ENCODE data around the gene TAMM41.

The TAMM41 gene

DNA sequence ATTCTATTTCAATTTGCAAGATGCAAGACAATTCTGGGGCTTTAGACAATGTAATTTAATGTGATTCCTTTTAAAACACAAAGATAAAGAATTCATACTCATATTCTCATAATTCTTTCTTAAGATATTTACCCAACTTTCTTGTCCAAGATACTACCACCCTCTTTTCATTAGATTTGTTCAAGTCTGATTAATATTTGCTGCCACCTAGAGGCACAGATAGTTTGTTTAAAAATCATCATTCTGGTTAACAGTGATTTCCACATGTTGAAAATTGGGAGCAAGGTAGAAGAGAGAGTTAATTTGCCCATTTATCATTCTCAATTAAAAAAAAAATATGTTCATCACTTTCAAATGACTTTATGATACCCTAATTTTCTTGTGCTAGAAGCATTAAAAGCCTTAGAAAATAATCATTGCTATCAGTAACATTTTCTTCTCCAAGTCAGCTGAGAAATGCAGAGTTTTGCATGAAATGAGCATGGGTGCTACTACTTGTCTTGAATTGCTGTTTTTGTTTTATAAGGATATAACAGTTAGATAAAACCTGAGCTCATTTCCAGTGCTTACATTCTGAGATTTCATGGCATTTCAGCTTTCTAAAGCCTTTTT, 11.6 kb downstream of the TAMM41 start:
- H3K4me1 ChIP-seq (ENCODE audit: insufficient read depth, low read length), result peaks cover 11% of the 10 kb centered on the region; the same call in 1 of the 2 replicates
- peaks cover 66% of the 10 kb centered on the region for H3K36me3 ChIP-seq (ENCODE audit: insufficient read depth, low read depth, low read length)
- H3K27ac ChIP-seq (ENCODE audit: low read length), result no peak overlapping the region
- H3K9me3 ChIP-seq (ENCODE audit: insufficient read depth, low read depth, low read length), result peaks cover 4% of the 10 kb centered on the region; the same call in 1 of the 2 replicates
- H3K4me3 ChIP-seq (ENCODE audit: low read length), result no peak overlapping the region
- no peaks in the 10 kb centered on the region for H3K27me3 ChIP-seq (ENCODE audit: insufficient read depth, low read length)
- H3K9ac ChIP-seq (ENCODE audit: low read depth, low read length), result no peak overlapping the region

DNA sequence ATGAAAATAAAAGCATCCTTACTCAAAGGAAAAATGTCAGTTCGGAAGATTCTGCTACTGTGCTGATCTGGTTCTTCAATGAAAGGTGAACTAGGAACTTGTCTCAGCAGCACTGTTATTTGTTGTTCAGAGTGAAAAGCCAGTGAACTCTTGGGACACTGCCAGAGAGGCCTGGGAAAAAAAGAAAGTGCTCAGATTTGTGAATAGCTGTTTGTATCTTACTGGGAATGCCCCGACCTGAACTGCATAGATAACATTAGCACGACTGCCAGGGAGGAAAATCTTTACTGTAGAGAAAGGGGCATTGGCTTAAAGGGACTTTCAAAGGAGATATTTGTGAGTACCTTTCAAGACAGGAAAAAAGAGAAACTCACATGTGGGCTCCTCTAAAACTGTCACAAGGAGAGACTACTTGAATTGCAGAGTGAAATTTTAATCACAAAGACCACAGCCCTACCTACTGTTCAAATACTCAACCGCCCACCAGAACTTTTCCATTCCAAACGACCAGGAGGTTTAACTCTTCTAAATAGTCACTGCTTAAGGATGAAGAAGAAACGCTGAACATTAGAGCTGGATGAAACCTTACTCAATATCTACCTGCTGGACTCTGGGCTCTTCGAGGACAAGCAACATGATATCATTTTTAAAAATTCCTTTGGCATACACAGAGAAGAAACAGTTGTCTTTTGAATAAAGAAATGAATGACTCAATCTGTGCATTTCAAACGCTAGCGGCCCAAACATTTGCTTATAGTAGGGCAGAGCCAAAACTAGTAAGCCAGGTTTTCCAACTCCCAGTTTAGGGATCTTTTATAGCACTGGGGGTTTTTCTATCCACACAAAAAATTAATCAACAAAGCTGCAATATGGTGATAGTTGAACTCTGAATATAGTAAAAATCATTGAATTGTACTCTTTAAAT, 13.4 kb downstream of the TAMM41 start:
- Histone ChIP-seq H3K9me3 (ENCODE audit: insufficient read depth, low read depth, low read length) (no peaks in the 10 kb centered on the region), H3K36me3 (ENCODE audit: insufficient read depth, low read depth, low read length) (peaks cover 65% of the 10 kb centered on the region), H3K27me3 (ENCODE audit: insufficient read depth, low read length) (no peaks in the 10 kb centered on the region), H3K27ac (ENCODE audit: low read length) (no peak overlapping the region), H3K9ac (ENCODE audit: low read depth, low read length) (no peak overlapping the region), H3K4me3 (ENCODE audit: low read length) (peak overlapping the region; percentile 29; the same call in 1 of the 2 replicates), H3K4me1 (ENCODE audit: insufficient read depth, low read length) (peaks cover 11% of the 10 kb centered on the region; the same call in 1 of the 2 replicates)

DNA sequence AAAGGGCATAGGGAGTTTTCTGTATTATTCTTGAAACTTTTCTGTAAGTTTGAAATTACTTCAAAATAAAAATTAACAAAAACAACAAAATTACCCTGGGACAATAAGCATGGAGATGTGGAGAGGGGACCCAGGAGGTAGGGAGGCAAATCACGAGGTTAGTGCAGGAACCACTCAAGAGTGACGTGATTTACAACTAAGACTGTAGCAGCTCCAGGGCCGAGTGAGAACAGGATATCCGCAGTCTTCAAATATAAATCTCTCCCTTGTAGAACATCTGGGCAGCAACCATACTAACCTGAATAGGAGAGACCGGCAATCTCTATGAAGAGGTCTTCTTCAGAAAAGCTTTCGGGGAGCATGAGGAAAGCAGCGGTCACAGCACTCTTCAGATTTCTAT, 17.3 kb downstream of the TAMM41 start:
- Histone ChIP-seq H3K4me1 (ENCODE audit: insufficient read depth, low read length) (peaks cover 11% of the 10 kb centered on the region; the same call in 1 of the 2 replicates), H3K9me3 (ENCODE audit: insufficient read depth, low read depth, low read length) (no peaks in the 10 kb centered on the region), H3K27ac (ENCODE audit: low read length) (no peak overlapping the region), H3K36me3 (ENCODE audit: insufficient read depth, low read depth, low read length) (peaks cover 74% of the 10 kb centered on the region), H3K4me3 (ENCODE audit: low read length) (no peak overlapping the region), H3K9ac (ENCODE audit: low read depth, low read length) (no peak overlapping the region), H3K27me3 (ENCODE audit: insufficient read depth, low read length) (no peaks in the 10 kb centered on the region)

DNA sequence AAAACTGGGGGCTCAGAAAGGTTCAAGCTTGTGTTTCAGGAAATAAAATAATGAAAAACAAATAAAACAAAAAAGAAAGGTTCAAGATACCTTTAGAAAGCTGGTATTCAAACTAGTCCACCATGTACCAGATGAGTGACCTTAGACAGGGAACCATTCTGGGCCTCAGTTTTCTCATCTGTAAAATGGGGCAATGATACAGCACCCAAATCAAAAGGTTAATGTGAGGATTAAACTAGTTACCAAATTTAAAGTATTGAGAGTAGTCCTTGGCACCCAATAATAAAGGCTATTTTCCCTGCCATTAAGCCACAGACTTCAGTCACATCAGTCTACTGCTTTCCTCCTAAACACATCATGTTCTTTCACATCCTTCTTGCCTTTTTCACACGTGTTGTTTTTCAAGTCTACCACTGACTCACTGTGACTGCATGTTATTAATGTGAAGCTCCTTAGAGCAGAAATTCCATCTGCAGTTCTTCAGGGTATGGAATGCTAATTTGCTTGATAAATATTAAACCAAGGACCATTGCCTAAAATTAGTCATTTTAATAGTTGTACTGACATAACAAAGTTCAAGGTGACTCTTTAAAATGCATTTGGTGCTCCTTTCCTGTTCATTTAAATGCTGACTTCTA, 19.9 kb downstream of the TAMM41 start:
- no peaks in the 10 kb centered on the region for H3K9me3 ChIP-seq (ENCODE audit: insufficient read depth, low read depth, low read length)
- H3K4me1 ChIP-seq (ENCODE audit: insufficient read depth, low read length), result no peaks in the 10 kb centered on the region
- H3K27ac ChIP-seq (ENCODE audit: low read length), result no peak overlapping the region
- H3K27me3 ChIP-seq (ENCODE audit: insufficient read depth, low read length), result no peaks in the 10 kb centered on the region
- peaks cover 67% of the 10 kb centered on the region for H3K36me3 ChIP-seq (ENCODE audit: insufficient read depth, low read depth, low read length)
- no peak overlapping the region for H3K4me3 ChIP-seq (ENCODE audit: low read length)
- no peak overlapping the region for H3K9ac ChIP-seq (ENCODE audit: low read depth, low read length)

DNA sequence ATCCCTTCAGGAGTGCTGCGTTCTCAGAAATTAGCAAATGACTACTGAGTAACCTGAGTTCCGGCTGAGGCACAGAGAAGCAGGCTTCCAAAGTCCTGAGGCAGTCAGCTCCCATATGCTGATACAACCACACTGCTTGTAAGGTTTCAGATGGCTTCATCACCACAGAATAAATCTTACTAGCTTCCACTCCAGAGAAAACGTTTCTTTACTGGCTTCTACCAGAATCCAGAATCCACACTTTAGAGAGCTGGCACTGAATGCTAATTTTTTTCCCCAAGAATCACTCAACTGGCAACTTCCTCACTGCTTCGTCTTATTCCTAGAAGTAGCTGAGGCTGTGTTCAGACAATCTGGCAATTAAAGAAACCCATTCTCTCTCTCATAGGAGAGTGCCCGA, 21.4 kb downstream of the TAMM41 start:
- no peak overlapping the region for H3K9ac ChIP-seq (ENCODE audit: low read depth, low read length)
- H3K27me3 ChIP-seq (ENCODE audit: insufficient read depth, low read length), result no peaks in the 10 kb centered on the region
- H3K9me3 ChIP-seq (ENCODE audit: insufficient read depth, low read depth, low read length), result no peaks in the 10 kb centered on the region
- no peak overlapping the region for H3K27ac ChIP-seq (ENCODE audit: low read length)
- no peak overlapping the region for H3K4me3 ChIP-seq (ENCODE audit: low read length)
- H3K36me3 ChIP-seq (ENCODE audit: insufficient read depth, low read depth, low read length), result peaks cover 69% of the 10 kb centered on the region
- no peaks in the 10 kb centered on the region for H3K4me1 ChIP-seq (ENCODE audit: insufficient read depth, low read length)

DNA sequence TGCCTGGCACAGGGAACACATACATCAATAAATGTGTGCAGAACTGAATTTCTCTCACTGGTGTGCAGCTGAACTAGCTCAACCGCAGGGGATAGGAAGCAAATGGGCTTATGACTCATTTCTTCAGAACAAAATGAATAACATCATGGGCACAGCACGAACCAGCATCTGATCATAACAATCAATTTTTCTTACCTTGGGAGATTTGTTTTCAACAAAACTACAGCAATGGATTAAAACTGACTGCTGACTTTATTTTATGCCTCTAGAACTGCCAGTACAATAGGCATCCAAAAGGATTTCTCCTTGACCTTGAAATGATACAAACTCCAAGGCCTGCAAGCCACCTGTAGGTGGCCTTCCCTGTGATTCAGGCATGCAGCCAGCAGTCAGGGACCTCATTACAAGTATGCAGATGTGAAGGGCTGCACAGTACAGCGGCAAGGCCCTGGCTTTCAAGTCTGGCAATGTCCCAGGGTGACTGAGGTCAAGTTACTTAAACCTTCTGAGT, 26.1 kb downstream of the TAMM41 start:
- Histone ChIP-seq H3K27me3 (ENCODE audit: insufficient read depth, low read length) (no peaks in the 10 kb centered on the region), H3K4me3 (ENCODE audit: low read length) (no peak overlapping the region), H3K27ac (ENCODE audit: low read length) (no peak overlapping the region), H3K36me3 (ENCODE audit: insufficient read depth, low read depth, low read length) (peaks cover 44% of the 10 kb centered on the region), H3K9ac (ENCODE audit: low read depth, low read length) (no peak overlapping the region), H3K9me3 (ENCODE audit: insufficient read depth, low read depth, low read length) (no peaks in the 10 kb centered on the region), H3K4me1 (ENCODE audit: insufficient read depth, low read length) (no peaks in the 10 kb centered on the region)

DNA sequence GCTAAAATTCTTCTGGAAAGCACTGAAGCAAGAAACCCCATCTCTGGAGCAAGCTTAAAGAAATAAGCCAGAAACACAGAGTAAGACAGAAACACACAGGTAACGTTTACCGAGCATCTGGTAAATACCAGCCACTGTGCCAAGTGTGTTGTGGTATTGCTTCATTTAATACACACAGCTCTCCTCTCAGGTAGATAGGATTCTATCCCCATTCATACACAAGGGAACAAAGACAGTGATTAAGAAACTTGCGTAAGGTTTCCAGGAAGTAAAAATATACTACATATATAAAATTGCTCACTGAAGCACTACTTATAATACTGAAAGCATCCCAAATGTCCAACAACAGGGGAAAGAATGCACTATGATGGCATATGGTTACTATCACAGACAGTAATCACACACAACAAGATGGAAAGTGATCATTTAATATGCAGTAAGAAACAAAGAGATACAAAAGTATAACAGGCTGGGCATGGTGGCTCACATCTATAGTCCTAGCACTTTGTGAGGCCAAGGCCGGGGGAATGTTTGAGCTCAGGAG, 27.5 kb downstream of the TAMM41 start:
- Histone ChIP-seq H3K9me3 (ENCODE audit: insufficient read depth, low read depth, low read length) (no peaks in the 10 kb centered on the region), H3K27me3 (ENCODE audit: insufficient read depth, low read length) (no peaks in the 10 kb centered on the region), H3K27ac (ENCODE audit: low read length) (no peak overlapping the region), H3K36me3 (ENCODE audit: insufficient read depth, low read depth, low read length) (peaks cover 33% of the 10 kb centered on the region), H3K9ac (ENCODE audit: low read depth, low read length) (no peak overlapping the region), H3K4me3 (ENCODE audit: low read length) (no peak overlapping the region), H3K4me1 (ENCODE audit: insufficient read depth, low read length) (no peaks in the 10 kb centered on the region)

DNA sequence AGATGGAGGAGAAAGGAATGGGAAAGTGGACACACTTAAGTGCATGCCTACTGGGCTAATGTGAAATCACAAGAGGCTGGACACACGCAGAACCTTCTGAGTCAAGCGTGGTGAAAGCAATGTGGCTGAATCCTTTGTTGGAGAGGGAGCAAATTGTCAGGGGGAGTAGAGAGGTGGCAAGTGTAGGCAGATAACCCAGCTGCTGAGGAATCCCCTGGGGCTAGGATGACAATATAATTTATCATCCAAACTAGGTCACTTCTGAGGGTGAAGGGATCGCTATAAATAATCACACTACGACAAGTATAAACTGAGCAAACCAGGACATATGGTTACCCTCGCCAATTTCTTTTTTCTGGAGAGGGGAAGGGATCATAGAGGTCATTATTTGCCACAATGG, 28.7 kb downstream of the TAMM41 start:
- H3K27me3 ChIP-seq (ENCODE audit: insufficient read depth, low read length), result no peaks in the 10 kb centered on the region
- H3K27ac ChIP-seq (ENCODE audit: low read length), result no peak overlapping the region
- H3K4me1 ChIP-seq (ENCODE audit: insufficient read depth, low read length), result no peaks in the 10 kb centered on the region
- H3K4me3 ChIP-seq (ENCODE audit: low read length), result no peak overlapping the region
- H3K9me3 ChIP-seq (ENCODE audit: insufficient read depth, low read depth, low read length), result no peaks in the 10 kb centered on the region
- H3K9ac ChIP-seq (ENCODE audit: low read depth, low read length), result no peak overlapping the region
- H3K36me3 ChIP-seq (ENCODE audit: insufficient read depth, low read depth, low read length), result peaks cover 33% of the 10 kb centered on the region

DNA sequence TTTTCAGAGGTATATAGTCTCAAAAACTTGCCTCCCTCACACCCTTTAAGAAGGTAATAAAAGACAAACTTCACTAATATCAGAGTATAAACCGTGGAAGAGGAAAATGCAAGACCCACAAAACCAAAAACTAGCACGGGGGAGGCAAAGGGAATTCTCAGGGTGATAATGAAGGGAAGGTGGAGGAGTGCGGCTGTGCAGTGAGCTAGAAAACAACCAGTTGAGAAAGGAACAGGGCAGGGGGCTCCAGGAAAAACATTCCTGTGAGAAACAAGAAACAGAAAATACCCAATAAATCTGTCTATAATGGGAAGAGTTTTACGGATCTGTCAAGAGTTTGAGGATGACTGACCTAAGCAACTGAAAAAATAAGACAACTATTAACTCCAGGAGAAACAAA, 31.6 kb downstream of the TAMM41 start:
- H3K36me3 ChIP-seq (ENCODE audit: insufficient read depth, low read depth, low read length), result peaks cover 15% of the 10 kb centered on the region

DNA sequence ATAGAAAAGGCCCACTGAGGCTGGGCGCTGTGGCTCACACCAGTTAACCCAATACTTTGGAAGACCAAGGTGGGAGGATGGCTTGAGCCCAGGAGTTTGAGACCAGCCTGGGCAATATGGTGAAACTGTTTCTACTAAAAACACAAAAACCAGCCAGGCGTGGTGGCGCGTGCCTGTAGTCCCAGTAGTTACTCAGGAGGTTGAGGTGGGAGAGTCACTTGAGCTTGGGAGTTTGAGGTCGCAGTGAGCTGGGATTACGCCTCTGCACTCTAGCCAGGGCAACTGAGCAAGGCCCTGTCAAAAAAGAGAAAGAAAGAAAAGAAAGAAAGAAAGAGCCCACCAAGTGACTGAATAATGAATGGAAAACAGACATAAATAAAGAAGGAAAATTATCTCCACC, 32.0 kb downstream of the TAMM41 start:
- no peak overlapping the region for H3K4me3 ChIP-seq (ENCODE audit: low read length)
- no peaks in the 10 kb centered on the region for H3K27me3 ChIP-seq (ENCODE audit: insufficient read depth, low read length)
- no peaks in the 10 kb centered on the region for H3K4me1 ChIP-seq (ENCODE audit: insufficient read depth, low read length)
- no peaks in the 10 kb centered on the region for H3K9me3 ChIP-seq (ENCODE audit: insufficient read depth, low read depth, low read length)
- no peak overlapping the region for H3K9ac ChIP-seq (ENCODE audit: low read depth, low read length)
- H3K27ac ChIP-seq (ENCODE audit: low read length), result no peak overlapping the region
- peaks cover 14% of the 10 kb centered on the region for H3K36me3 ChIP-seq (ENCODE audit: insufficient read depth, low read depth, low read length)

More for the DNA sequence above, 31.6 kb downstream of the TAMM41 start:
- Histone ChIP-seq H3K27ac (ENCODE audit: low read length) (no peak overlapping the region), H3K9me3 (ENCODE audit: insufficient read depth, low read depth, low read length) (no peaks in the 10 kb centered on the region), H3K27me3 (ENCODE audit: insufficient read depth, low read length) (no peaks in the 10 kb centered on the region), H3K4me1 (ENCODE audit: insufficient read depth, low read length) (no peaks in the 10 kb centered on the region), H3K4me3 (ENCODE audit: low read length) (no peak overlapping the region), H3K9ac (ENCODE audit: low read depth, low read length) (no peak overlapping the region)

DNA sequence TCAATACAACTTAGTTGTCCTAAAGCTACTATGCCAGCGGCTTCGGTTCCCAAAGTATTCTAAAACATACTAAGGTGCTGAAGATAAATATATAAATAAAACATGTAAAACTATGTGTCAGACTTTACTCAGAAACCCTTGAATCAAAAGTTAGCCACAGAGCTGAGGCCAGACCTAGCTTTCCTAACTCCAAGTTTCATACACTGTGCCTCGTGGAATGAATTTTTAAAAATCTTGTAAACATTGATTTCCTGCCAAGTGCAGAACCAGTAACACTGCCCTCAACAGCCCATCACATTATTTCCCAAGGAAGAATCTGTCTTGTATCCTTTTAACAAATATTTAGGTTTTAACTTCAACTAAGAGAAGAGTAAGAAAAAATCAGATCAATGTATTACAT, 36.4 kb downstream of the TAMM41 start:
- H3K27ac ChIP-seq (ENCODE audit: low read length), result no peak overlapping the region
- peaks cover 41% of the 10 kb centered on the region for H3K36me3 ChIP-seq (ENCODE audit: insufficient read depth, low read depth, low read length)
- no peak overlapping the region for H3K4me3 ChIP-seq (ENCODE audit: low read length)
- no peak overlapping the region for H3K9ac ChIP-seq (ENCODE audit: low read depth, low read length)
- H3K4me1 ChIP-seq (ENCODE audit: insufficient read depth, low read length), result no peaks in the 10 kb centered on the region
- H3K9me3 ChIP-seq (ENCODE audit: insufficient read depth, low read depth, low read length), result no peaks in the 10 kb centered on the region
- H3K27me3 ChIP-seq (ENCODE audit: insufficient read depth, low read length), result no peaks in the 10 kb centered on the region
